ENCODE measurements around the gene VPS45. TPM values are rescaled to one million over a fixed set of nuclear protein-coding genes. Genes with fewer than 3 reads are reported as not detected.

The VPS45 gene
- polyA plus RNA-seq, 3 donors = 36.0 to 41.9 (median 36.8) TPM

DNA sequence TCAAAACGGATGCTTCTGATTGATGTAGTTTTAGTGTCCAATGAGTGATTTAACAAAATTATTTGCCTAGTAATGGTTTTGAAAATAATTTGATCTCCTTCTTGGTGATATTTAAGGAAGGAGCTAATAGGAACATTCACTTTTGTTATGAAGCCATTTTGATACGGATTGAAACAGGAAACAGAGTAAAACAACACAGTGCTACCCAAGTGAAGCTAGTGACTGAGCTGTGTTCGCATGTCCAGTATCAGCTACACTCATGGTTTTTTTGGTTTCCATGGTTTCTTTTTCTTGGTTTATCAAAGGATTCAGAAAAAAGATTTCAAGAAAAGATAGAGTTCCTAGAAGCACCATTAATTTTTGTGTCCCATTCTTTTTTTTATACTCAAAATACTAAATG is 42.0 kb downstream of the VPS45 start:
- H2AFZ ChIP-seq (ENCODE audit: insufficient read depth, low read depth, low read length, poor library complexity, severe bottlenecking) = peak overlapping the region; percentile 55
- peaks cover 15% of the 10 kb centered on the region for H3K4me1 Mint-ChIP-seq
- H4K20me1 ChIP-seq (ENCODE audit: insufficient read depth, low read length) = no peaks in the 10 kb centered on the region
- DNase-seq = peak in 1 of 3 donors; percentile 12
- H3K4me3 Mint-ChIP-seq = peak overlapping the region in 1 of 2 donors; percentile 37
- no peaks in the 10 kb centered on the region for H3K27me3 Mint-ChIP-seq (ENCODE audit: low read depth in 3 of 3)
- H3K27ac Mint-ChIP-seq = peak overlapping the region in 1 of 7 donors; percentile 7
- H3K9me3 ChIP-seq (replicated peaks in 1 of 2; ENCODE audit: control insufficient read depth in 1 of 2, insufficient read depth in 1 of 2, low read length in 2 of 2) = peaks cover 0 to 5% of the 10 kb centered on the region in 2 donors
- peaks cover 40 to 46% of the 10 kb centered on the region in 2 donors for H3K36me3 Mint-ChIP-seq
- 17% methylated on average over 2 of the region's 3 CpGs for WGBS (ENCODE audit: insufficient coverage)
- H3K4me3 ChIP-seq (replicated peaks in 1 of 3; ENCODE audit: low read depth in 2 of 3, low read length in 3 of 3) = peak overlapping the region in 1 of 3 experiments; percentile 20
- H3K27ac ChIP-seq (ENCODE audit: low read depth in 1 of 2, low read length in 2 of 2) = no peak overlapping the region
- H3K36me3 ChIP-seq (replicated peaks in 1 of 2; ENCODE audit: control insufficient read depth in 1 of 2, insufficient read depth in 2 of 2, low read length in 2 of 2) = peaks cover 14 to 38% of the 10 kb centered on the region in 2 donors
- no peak for TF ChIP-seq CTCF (IDR thresholded peaks at IDR 0.05)
- H3K4me2 ChIP-seq (replicated peaks; ENCODE audit: extremely low read depth, low read length, poor library complexity, severe bottlenecking) = peak overlapping the region; percentile 2
- H3K27me3 ChIP-seq (ENCODE audit: control insufficient read depth in 2 of 2, insufficient read depth in 2 of 2, low read length in 2 of 2) = no peaks in the 10 kb centered on the region
- peaks cover 0 to 11% (median 7%) of the 10 kb centered on the region in 7 donors for H3K9me3 Mint-ChIP-seq
- no peaks in the 10 kb centered on the region for H3K79me2 ChIP-seq (ENCODE audit: insufficient read depth, low read length)
- peaks cover 0 to 10% of the 10 kb centered on the region in 2 donors for H3K4me1 ChIP-seq (ENCODE audit: control insufficient read depth in 1 of 2, insufficient read depth in 2 of 2, low read length in 2 of 2)
- no peak overlapping the region for H3K9ac ChIP-seq (ENCODE audit: insufficient read depth, low read length, poor library complexity, severe bottlenecking)
- intact Hi-C loops (cut with micrococcal nuclease) = no loop called here

- no peak overlapping the region for H3K27ac ChIP-seq (ENCODE audit: low read depth in 1 of 2, low read length in 2 of 2)
- peak overlapping the region; percentile 2 for H3K4me2 ChIP-seq (replicated peaks; ENCODE audit: extremely low read depth, low read length, poor library complexity, severe bottlenecking)
- Mint-ChIP-seq H3K27ac (no peak overlapping the region), H3K27me3 (ENCODE audit: low read depth in 3 of 3) (no peaks in the 10 kb centered on the region), H3K9me3 (peaks cover 2 to 12% (median 9%) of the 10 kb centered on the region in 7 donors), H3K4me3 (no peak overlapping the region), H3K36me3 (peaks cover 38 to 43% of the 10 kb centered on the region in 2 donors), H3K4me1 (peaks cover 15% of the 10 kb centered on the region)
- 40% methylated on average over 1 of the region's 2 CpGs for WGBS (ENCODE audit: insufficient coverage)
- no peak overlapping the region for H3K9ac ChIP-seq (ENCODE audit: insufficient read depth, low read length, poor library complexity, severe bottlenecking)
- DNase-seq = no peak
- H2AFZ ChIP-seq (ENCODE audit: insufficient read depth, low read depth, low read length, poor library complexity, severe bottlenecking) = peak overlapping the region; percentile 55
- H3K36me3 ChIP-seq (replicated peaks in 1 of 2; ENCODE audit: control insufficient read depth in 1 of 2, insufficient read depth in 2 of 2, low read length in 2 of 2) = peaks cover 14 to 32% of the 10 kb centered on the region in 2 donors
- H3K4me3 ChIP-seq (replicated peaks in 1 of 3; ENCODE audit: low read depth in 2 of 3, low read length in 3 of 3) = peak overlapping the region in 1 of 3 experiments; percentile 20
- intact Hi-C loops (cut with micrococcal nuclease) = no loop called here
- H3K79me2 ChIP-seq (ENCODE audit: insufficient read depth, low read length) = no peaks in the 10 kb centered on the region
- H4K20me1 ChIP-seq (ENCODE audit: insufficient read depth, low read length) = no peaks in the 10 kb centered on the region
- H3K9me3 ChIP-seq (replicated peaks in 1 of 2; ENCODE audit: control insufficient read depth in 1 of 2, insufficient read depth in 1 of 2, low read length in 2 of 2) = peaks cover 0 to 7% of the 10 kb centered on the region in 2 donors
- peaks cover 0 to 10% of the 10 kb centered on the region in 2 donors for H3K4me1 ChIP-seq (ENCODE audit: control insufficient read depth in 1 of 2, insufficient read depth in 2 of 2, low read length in 2 of 2)
- no peaks in the 10 kb centered on the region for H3K27me3 ChIP-seq (ENCODE audit: control insufficient read depth in 2 of 2, insufficient read depth in 2 of 2, low read length in 2 of 2)
- no peak for TF ChIP-seq CTCF (IDR thresholded peaks at IDR 0.05)
Observed at GRCh38 chr1:150110116-150110515, 42.5 kb downstream of the VPS45 start.

All from CD14-positive monocyte (primary cell).